Keratinocyte (primary cell): Measurements from ENCODE around the gene SFT2D1. TPM values are rescaled to one million over a fixed set of nuclear protein-coding genes. Genes with fewer than 3 reads are reported as not detected.

Experiments used
- DNase-seq: peaks from one replicate; pipeline ENCODE4 v3.0.0-alpha.2; 2011; ENCODE audit warnings: low read depth, missing footprints, low spot score
- FAIRE-seq: peaks from 2 replicates; lab custom pipeline; 2011; peaks lifted over from hg19 to GRCh38; lab: Jason Lieb, UNC
- H2AFZ ChIP-seq: 2 replicates; pipeline ENCODE4 v1.6.0; 2012; ENCODE audit warnings: low read length, control low read depth, inconsistent platforms; ENCODE audit not compliant: control insufficient read depth
- H3K27ac ChIP-seq: 2 replicates; pipeline ENCODE4 v1.5.1; 2011; ENCODE audit warnings: low read length; ENCODE audit not compliant: control insufficient read depth, insufficient read depth
- H3K27me3 ChIP-seq: 3 replicates; pipeline ENCODE4 v1.6.0; 2011; ENCODE audit warnings: low read length; ENCODE audit not compliant: control insufficient read depth, insufficient read depth; ENCODE audit errors: extremely low read depth
- H3K36me3 ChIP-seq, 2 experiments: 2 replicates in 1 of 2; 3 replicates in 1 of 2; pipeline ENCODE4 v1.5.1; 2011; ENCODE audit warnings: low read length in 2 of 2, mild to moderate bottlenecking in 1 of 2; ENCODE audit not compliant: control insufficient read depth in 2 of 2, insufficient read depth in 2 of 2; ENCODE audit errors: extremely low read depth in 1 of 2
- H3K4me1 ChIP-seq: 3 replicates; pipeline ENCODE4 v1.5.1; 2011; ENCODE audit warnings: low read length; ENCODE audit not compliant: control insufficient read depth, insufficient read depth; ENCODE audit errors: extremely low read depth
- H3K4me2 ChIP-seq: 3 replicates; pipeline ENCODE4 v1.6.0; 2011; ENCODE audit warnings: low read depth, low read length; ENCODE audit not compliant: control insufficient read depth, insufficient read depth; ENCODE audit errors: extremely low read depth
- H3K4me3 ChIP-seq, 3 experiments: fragments of 200-600 bp in 1 of 3; sonication (generic) in 1 of 3; 2 replicates in 2 of 3; 3 replicates in 1 of 3; pipeline ENCODE4 v1.5.1; 2011 to 2016; ENCODE audit warnings: low read length in 3 of 3, mild to moderate bottlenecking in 3 of 3, control low read depth in 2 of 3, inconsistent platforms in 1 of 3, low read depth in 1 of 3, mixed read lengths in 1 of 3, mixed run types in 1 of 3, moderate library complexity in 1 of 3; ENCODE audit not compliant: control insufficient read depth in 2 of 3, insufficient read depth in 2 of 3; ENCODE audit errors: extremely low read depth in 1 of 3
- H3K79me2 ChIP-seq: 2 replicates; pipeline ENCODE4 v1.6.0; 2012; ENCODE audit warnings: low read length; ENCODE audit not compliant: control insufficient read depth, insufficient read depth
- H3K9ac ChIP-seq: 3 replicates; pipeline ENCODE4 v1.6.0; 2011; ENCODE audit warnings: low read length; ENCODE audit not compliant: control insufficient read depth, insufficient read depth; ENCODE audit errors: extremely low read depth
- H3K9me1 ChIP-seq: 3 replicates; pipeline ENCODE4 v1.6.0; 2011; ENCODE audit warnings: low read length; ENCODE audit not compliant: control insufficient read depth, insufficient read depth; ENCODE audit errors: extremely low read depth
- H3K9me3 ChIP-seq: 2 replicates; pipeline ENCODE4 v1.5.1; 2012; ENCODE audit warnings: low read depth, low read length; ENCODE audit not compliant: control insufficient read depth
- H4K20me1 ChIP-seq: 3 replicates; pipeline ENCODE4 v1.6.0; 2011; ENCODE audit warnings: low read length; ENCODE audit not compliant: control insufficient read depth, insufficient read depth; ENCODE audit errors: extremely low read depth
- EZH2 ChIP-seq: IDR thresholded peaks from one replicate; pipeline ENCODE4 v1.6.1; 2012; ENCODE audit warnings: inconsistent platforms, mild to moderate bottlenecking, low read length, moderate library complexity
- dilution Hi-C: fragments of 300-500 bp; cut with MboI; formaldehyde crosslinking; loops from one replicate; pipeline ENCODE4 v1.7.0; 2020; ENCODE audit warnings: low sequenced_read_pairs; ENCODE audit not compliant: extremely low pct_ligation_motif_present
- polyA plus RNA-seq, 5 experiments: library from polyadenylated mRNA; depleted of rRNA in 3 of 5; stranded (reverse) in 3 of 5; stranded (forward) in 1 of 5; unstranded in 1 of 5; fragments of >200 nt; gene quantifications; 1 replicate in 1 of 5; 2 replicates in 3 of 5; 3 replicates in 1 of 5; pipeline versions ENCODE4 v1.2.1 to v1.2.3, GENCODE V29; 2011 to 2012; ENCODE audit warnings: missing spikeins in 2 of 5, low read depth in 1 of 5, low replicate concordance in 1 of 5
- TF ChIP-seq, protein P1 (sequence below), 3 experiments: IDR thresholded peaks in 1 of 3; conservative IDR thresholded peaks in 1 of 3; optimal IDR thresholded peaks in 1 of 3; 2 replicates in 2 of 3; 3 replicates in 1 of 3; pipeline versions ENCODE3 to v1.5.1; 2011; ENCODE audit warnings: low read length in 3 of 3, mild to moderate bottlenecking in 3 of 3, moderate library complexity in 2 of 3, control low read depth in 1 of 3, inconsistent platforms in 1 of 3; ENCODE audit not compliant: insufficient read depth in 2 of 3; ENCODE audit errors: extremely low read depth in 1 of 3

SFT2D1 gene
- polyA plus RNA-seq, 1 donor (not counting 4 experiments of a cell fraction or from before 2014, with no cell fraction given) = 84.3 TPM

DNA sequence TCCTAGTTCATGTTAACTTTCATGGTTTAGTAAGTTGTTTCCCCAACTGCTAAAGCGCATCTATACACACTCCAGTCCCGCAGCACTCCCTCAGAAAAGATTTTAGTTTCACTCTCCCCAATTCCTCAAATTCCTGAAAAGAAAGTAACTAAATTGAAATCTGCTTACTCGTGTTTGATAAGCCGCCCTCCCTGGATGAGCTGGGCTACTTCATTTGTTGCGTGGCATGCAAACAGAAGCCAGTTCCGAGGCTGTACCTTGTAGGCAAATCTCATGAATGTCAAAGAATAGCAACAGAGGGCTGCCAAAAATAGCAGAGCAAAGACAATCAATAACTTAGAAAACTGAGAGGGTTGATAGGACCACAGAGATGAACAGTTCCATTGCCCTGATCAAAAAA is 23.5 kb upstream of the SFT2D1 start:
- Histone ChIP-seq H3K9me3 (no peaks in the 10 kb centered on the region), H4K20me1 (no peaks in the 10 kb centered on the region), H3K36me3 (peaks cover 0 to 2% of the 10 kb centered on the region in 2 experiments), H3K4me3 (no peak overlapping the region), H3K4me1 (peaks cover 2% of the 10 kb centered on the region), H2AFZ (no peak overlapping the region), H3K4me2 (no peak overlapping the region), H3K9me1 (no peaks in the 10 kb centered on the region), H3K9ac (no peak overlapping the region), H3K79me2 (no peaks in the 10 kb centered on the region), H3K27ac (no peak overlapping the region), H3K27me3 (no peaks in the 10 kb centered on the region)
- DNase-seq (no peak), FAIRE-seq (no peak)
- dilution Hi-C loops = no loop called here
- TF ChIP-seq, protein P1, sequence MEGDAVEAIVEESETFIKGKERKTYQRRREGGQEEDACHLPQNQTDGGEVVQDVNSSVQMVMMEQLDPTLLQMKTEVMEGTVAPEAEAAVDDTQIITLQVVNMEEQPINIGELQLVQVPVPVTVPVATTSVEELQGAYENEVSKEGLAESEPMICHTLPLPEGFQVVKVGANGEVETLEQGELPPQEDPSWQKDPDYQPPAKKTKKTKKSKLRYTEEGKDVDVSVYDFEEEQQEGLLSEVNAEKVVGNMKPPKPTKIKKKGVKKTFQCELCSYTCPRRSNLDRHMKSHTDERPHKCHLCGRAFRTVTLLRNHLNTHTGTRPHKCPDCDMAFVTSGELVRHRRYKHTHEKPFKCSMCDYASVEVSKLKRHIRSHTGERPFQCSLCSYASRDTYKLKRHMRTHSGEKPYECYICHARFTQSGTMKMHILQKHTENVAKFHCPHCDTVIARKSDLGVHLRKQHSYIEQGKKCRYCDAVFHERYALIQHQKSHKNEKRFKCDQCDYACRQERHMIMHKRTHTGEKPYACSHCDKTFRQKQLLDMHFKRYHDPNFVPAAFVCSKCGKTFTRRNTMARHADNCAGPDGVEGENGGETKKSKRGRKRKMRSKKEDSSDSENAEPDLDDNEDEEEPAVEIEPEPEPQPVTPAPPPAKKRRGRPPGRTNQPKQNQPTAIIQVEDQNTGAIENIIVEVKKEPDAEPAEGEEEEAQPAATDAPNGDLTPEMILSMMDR (optimal IDR thresholded peaks at IDR 0.05 in 1 of 3, IDR thresholded peaks at IDR 0.05 in 1 of 3, conservative IDR thresholded peaks at IDR 0.05 in 1 of 3; ENCODE audit: extremely low read depth in 1 of 3, insufficient read depth in 2 of 3, low read length in 3 of 3) = no peak
- no peak for TF ChIP-seq EZH2

DNA sequence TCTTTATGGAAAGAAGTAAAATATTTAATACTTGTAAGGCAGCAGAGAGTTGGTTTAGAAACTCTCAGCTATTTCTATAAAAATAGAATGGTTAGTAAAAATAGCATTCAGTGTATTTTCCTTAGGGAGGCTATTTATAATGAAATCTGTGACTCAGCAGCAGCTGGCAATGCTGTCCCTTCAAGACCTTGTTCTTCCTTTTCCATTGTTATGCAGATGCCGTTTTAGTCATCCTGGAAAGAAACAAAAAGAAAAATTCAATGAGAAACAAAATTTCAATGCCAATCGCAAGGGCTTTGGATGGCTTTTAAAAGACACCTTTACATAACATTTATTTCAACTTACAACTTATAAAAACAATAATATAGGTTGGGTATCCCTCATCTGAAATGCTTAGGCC is 22.9 kb upstream of the SFT2D1 start:
- peaks cover 0 to 2% of the 10 kb centered on the region in 2 experiments for H3K36me3 ChIP-seq
- no peaks in the 10 kb centered on the region for H3K79me2 ChIP-seq
- TF ChIP-seq EZH2 = no peak
- TF ChIP-seq, protein P1 (optimal IDR thresholded peaks at IDR 0.05 in 1 of 3, IDR thresholded peaks at IDR 0.05 in 1 of 3, conservative IDR thresholded peaks at IDR 0.05 in 1 of 3; ENCODE audit: extremely low read depth in 1 of 3, insufficient read depth in 2 of 3, low read length in 3 of 3) = no peak
- FAIRE-seq (no peak), DNase-seq (no peak)
- no peak overlapping the region for H3K4me2 ChIP-seq
- no peaks in the 10 kb centered on the region for H4K20me1 ChIP-seq
- H3K4me3 ChIP-seq = no peak overlapping the region
- no peak overlapping the region for H3K9ac ChIP-seq
- H3K9me3 ChIP-seq = no peaks in the 10 kb centered on the region
- H3K27me3 ChIP-seq = no peaks in the 10 kb centered on the region
- H2AFZ ChIP-seq = no peak overlapping the region
- dilution Hi-C loops = no loop called here
- no peak overlapping the region for H3K27ac ChIP-seq
- peaks cover 8% of the 10 kb centered on the region for H3K4me1 ChIP-seq
- H3K9me1 ChIP-seq = no peaks in the 10 kb centered on the region
